Stimulated activated CD4-positive, alpha-beta T cell treated with anti-CD3 and anti-CD28 coated beads, Interleukin-1b, Interleukin-23, amount 100 ng/mL, for 24 hours (primary cell): Measurements from ENCODE around the gene CPSF4.
A peak's percentile ranks its signal among the peaks of the same experiment; 100 is the strongest.
"Not testable (repeated sequence)": the region's sequence is repeated elsewhere in the genome, so short reads cannot be mapped to it uniquely, and the experiment has no call there.

ENCODE experiments used
- DNase-seq, 4 experiments: peaks; one replicate each; pipeline ENCODE4 v3.0.0-alpha.2; 2020; ENCODE audit warnings: low read depth in 4 of 4, low spot score in 1 of 4

Gene CPSF4

GRCh38 chr7:99489235-99489634 lies 50.5 kb downstream of the CPSF4 start:
- DNase-seq, result no peak

GRCh38 chr7:99490878-99491277 lies 52.1 kb downstream of the CPSF4 start:
- DNase-seq, result no peak

- DNase-seq, result no peak
Measured at GRCh38 chr7:99493823-99494222, 55.1 kb downstream of the CPSF4 start.

GRCh38 chr7:99497766-99498545 lies 59.2 kb downstream of the CPSF4 start:
- no peak for DNase-seq

GRCh38 chr7:99498546-99498944 lies 59.8 kb downstream of the CPSF4 start:
- DNase-seq, result no peak

GRCh38 chr7:99499371-99499720 lies 60.6 kb downstream of the CPSF4 start:
- no peak for DNase-seq

- DNase-seq, result peak; percentile 70 to 84 (median 82)
Measured at GRCh38 chr7:99499721-99500636, 61.2 kb downstream of the CPSF4 start, which contains the start of gene ZNF394. Gene ZNF394 (minus strand): TSS chr7:99500281. CDS start chr7:99500093, 188 bp downstream.

- no peak for DNase-seq
Measured at GRCh38 chr7:99500637-99501009, 61.9 kb downstream of the CPSF4 start.

GRCh38 chr7:99501236-99501635 lies 62.5 kb downstream of the CPSF4 start:
- DNase-seq, result not testable (repeated sequence)

GRCh38 chr7:99504281-99504602 lies 65.5 kb downstream of the CPSF4 start:
- no peak for DNase-seq

- DNase-seq, result peak; percentile 92 to 97 (median 95)
Measured at GRCh38 chr7:99504603-99505323, 66.0 kb downstream of the CPSF4 start, which contains the start of gene ZKSCAN5. Gene ZKSCAN5 (plus strand): TSS chr7:99504662. CDS start chr7:99506045, 1,383 bp downstream.

- no peak for DNase-seq
Measured at GRCh38 chr7:99505324-99505662, 66.5 kb downstream of the CPSF4 start.
